T-cell (primary cell): ENCODE measurements around the gene NCAPD3. TPM values are rescaled to one million over a fixed set of nuclear protein-coding genes. Genes with fewer than 3 reads are reported as not detected.

ENCODE experiments used
- ATAC-seq, 4 experiments: fragments of 200-7000 bp in 3 of 4; fragments of 150-1000 bp in 1 of 4; cut with Tn5 transposase; replicated peaks in 1 of 4; 1 replicate in 3 of 4; 2 replicates in 1 of 4; pipeline ENCODE4 v1.10.0; 2021; ENCODE audit warnings: moderate library complexity in 3 of 4, mild to moderate bottlenecking in 2 of 4, moderate number of reproducible peaks in 1 of 4
- CTCF ChIA-PET, 2 donors: fragments of 300-600 bp; sonication (Branson Sonifier 250); formaldehyde crosslinking; loops; one replicate each; lab custom pipeline; 2022; ENCODE audit warnings: antibody characterized with exemption in 2 of 2; lab: Charles Lee
- POLR2A ChIA-PET, 2 donors: fragments of 300-600 bp; sonication (Branson Sonifier 250); formaldehyde crosslinking; loops; one replicate each; lab custom pipeline; 2022; ENCODE audit warnings: antibody characterized with exemption in 2 of 2; lab: Charles Lee
- DNase-seq, 35 experiments: peaks; one replicate each; pipeline versions ENCODE4 v3.0.0 to v3.0.0-alpha.2; 2013 to 2023
- H3K27ac ChIP-seq: one replicate; pipeline ENCODE4 v1.5.1; 2013; ENCODE audit warnings: low read length
- H3K27me3 ChIP-seq, 2 experiments: replicated peaks in 1 of 2; 1 replicate in 1 of 2; 2 replicates in 1 of 2; pipeline versions ENCODE4 v1.6.1 to v1.7.0; 2013; ENCODE audit warnings: low read length in 1 of 2, mixed read lengths in 1 of 2; ENCODE audit not compliant: control insufficient read depth in 2 of 2, insufficient read depth in 2 of 2; ENCODE audit errors: extremely low read depth in 1 of 2
- H3K36me3 ChIP-seq, 2 donors: 1 replicate in 1 of 2; 2 replicates in 1 of 2; pipeline versions ENCODE4 v1.6.1 to v1.7.0; 2013; ENCODE audit warnings: low read length in 1 of 2; ENCODE audit not compliant: control insufficient read depth in 2 of 2, insufficient read depth in 1 of 2; ENCODE audit errors: extremely low read depth in 1 of 2
- H3K4me1 ChIP-seq, 2 experiments: 1 replicate in 1 of 2; 2 replicates in 1 of 2; pipeline versions ENCODE4 v1.6.1 to v1.7.0; 2013; ENCODE audit warnings: low read length in 2 of 2, mixed read lengths in 1 of 2; ENCODE audit not compliant: insufficient read depth in 2 of 2, control insufficient read depth in 1 of 2; ENCODE audit errors: extremely low read depth in 1 of 2
- H3K4me3 ChIP-seq, 2 donors: 1 replicate in 1 of 2; 2 replicates in 1 of 2; pipeline versions ENCODE4 v1.5.1 to v1.7.0; 2013; ENCODE audit warnings: mild to moderate bottlenecking in 2 of 2, low read length in 1 of 2, moderate library complexity in 1 of 2; ENCODE audit not compliant: control insufficient read depth in 1 of 2; ENCODE audit errors: extremely low read depth in 1 of 2
- H3K9me3 ChIP-seq: 2 replicates; pipeline ENCODE4 v1.7.0; 2013
- H3K27ac Mint-ChIP-seq, 2 donors: one replicate each; pipeline ENCODE4 v1.8.0; 2020 to 2021; ENCODE audit warnings: mild to moderate bottlenecking in 2 of 2, mixed read lengths in 2 of 2
- H3K27me3 Mint-ChIP-seq, 2 donors: one replicate each; pipeline ENCODE4 v1.8.0; 2021 to 2022; ENCODE audit warnings: mixed read lengths in 2 of 2
- H3K36me3 Mint-ChIP-seq: one replicate; pipeline ENCODE4 v1.8.0; 2021; ENCODE audit warnings: mixed read lengths
- H3K4me1 Mint-ChIP-seq, 3 donors: one replicate each; pipeline ENCODE4 v1.8.0; 2020 to 2022; ENCODE audit warnings: mixed read lengths in 3 of 3, mild to moderate bottlenecking in 1 of 3
- H3K4me3 Mint-ChIP-seq, 3 donors: one replicate each; pipeline ENCODE4 v1.8.0; 2020 to 2022; ENCODE audit warnings: mild to moderate bottlenecking in 3 of 3, mixed read lengths in 3 of 3, moderate library complexity in 3 of 3
- H3K9me3 Mint-ChIP-seq, 3 donors: one replicate each; pipeline ENCODE4 v1.8.0; 2020 to 2022; ENCODE audit warnings: mixed read lengths in 3 of 3
- whole genome bisulfite sequencing: methylation state at CpG from one replicate; pipeline ENCODE4 v1.1.5; 2013; ENCODE audit warnings: missing lambda C conversion rate; ENCODE audit not compliant: insufficient coverage; 5-methylcytosine and 5-hydroxymethylcytosine counted together
- total RNA-seq, 35 experiments: library from RNA in 6 of 35; stranded (reverse) in 6 of 35; fragments of 120-200 nt in 1 of 35; gene quantifications; one replicate each; pipeline versions ENCODE4 v1.2.1 to v1.2.4 and lab custom pipeline; 2013 to 2026

Gene NCAPD3
- total RNA-seq, 5 donors from 2014 or later (not counting 1 experiment from before 2014, with no cell fraction given), result 33.7 to 41.9 (median 36.8) TPM

GRCh38 chr11:134224710-134225664 lies 1.2 kb upstream of the NCAPD3 start:
- Mint-ChIP-seq H3K27ac (peak overlapping the region; percentile 88 to 91), H3K9me3 (no peaks in the 10 kb centered on the region), H3K4me1 (peaks cover 67 to 80% (median 75%) of the 10 kb centered on the region in 3 donors), H3K36me3 (peaks cover 16% of the 10 kb centered on the region), H3K27me3 (peaks cover 0 to 1% of the 10 kb centered on the region in 2 donors), H3K4me3 (peak overlapping the region; percentile 92 to 97 (median 96))
- Histone ChIP-seq H3K27me3 (no peaks in the 10 kb centered on the region), H3K36me3 (no peaks in the 10 kb centered on the region), H3K4me1 (peaks cover 47 to 50% of the 10 kb centered on the region in 2 experiments), H3K27ac (peak overlapping the region; percentile 39), H3K4me3 (peak overlapping the region; percentile 70 to 85), H3K9me3 (no peaks in the 10 kb centered on the region)
- DNase-seq, result peak; percentile 19 to 61 (median 41)
- WGBS, result under 1% methylated on average over 92 of the region's 93 CpGs
- ATAC-seq, result peak; percentile 5 to 17 (median 13)
- ChIA-PET POLR2A (interaction anchor here (0.5 to 2.0 kb wide), 6 partner anchors 13 to 149 kb away, joined by 3 to 9 read pairs (median 4); partner anchors contain the start of gene ACAD8 (in 1 of the 2)), CTCF (interaction anchor here in 1 of 2 donors (0.7 to 1.6 kb wide), 7 partner anchors 16 to 175 kb away, joined by 3 to 13 read pairs (median 3); partner anchors contain the start of genes ACAD8 and THYN1)

- 5% methylated on average over 4 of the region's 5 CpGs for WGBS
- ChIA-PET CTCF (interaction anchor here (0.5 to 1.8 kb wide), 4 partner anchors 10 to 82 kb away, joined by 3 to 10 read pairs (median 4); partner anchors contain the start of genes ACAD8 (in 1 of the 2) and GLB1L3 (in 1 of the 2)), POLR2A (interaction anchor here in 1 of 2 donors (1.0 to 2.0 kb wide), 2 partner anchors 18 to 31 kb away, joined by 6 to 9 read pairs; partner anchors contain the start of gene ACAD8)
- Mint-ChIP-seq H3K4me3 (peak overlapping the region; percentile 94 to 97 (median 96)), H3K27me3 (peaks cover 0 to 1% of the 10 kb centered on the region in 2 donors), H3K4me1 (peaks cover 54 to 70% (median 66%) of the 10 kb centered on the region in 3 donors), H3K9me3 (no peaks in the 10 kb centered on the region), H3K36me3 (peaks cover 25% of the 10 kb centered on the region), H3K27ac (peak overlapping the region; percentile 77 to 83)
- ATAC-seq (no peak), DNase-seq (peak in 2 of 35 experiments; percentile 2 to 25)
- Histone ChIP-seq H3K27me3 (no peaks in the 10 kb centered on the region), H3K9me3 (no peaks in the 10 kb centered on the region), H3K36me3 (peaks cover 2 to 8% of the 10 kb centered on the region in 2 donors), H3K4me3 (peak overlapping the region; percentile 70 to 85), H3K4me1 (peaks cover 35 to 36% of the 10 kb centered on the region in 2 experiments), H3K27ac (no peak overlapping the region)
These were observed 646 bp downstream of the NCAPD3 start for GRCh38 chr11:134223121-134223520.

- no peaks in the 10 kb centered on the region for H3K27me3 Mint-ChIP-seq
- ATAC-seq, result no peak
- no CpG with 5 or more reads among the region's 3 CpGs for WGBS
- peaks cover 36% of the 10 kb centered on the region for H3K36me3 Mint-ChIP-seq
- H3K27ac Mint-ChIP-seq, result no peak overlapping the region
- no peak for DNase-seq
- no peak overlapping the region for H3K4me3 Mint-ChIP-seq
- H3K27ac ChIP-seq, result no peak overlapping the region
- no peaks in the 10 kb centered on the region for H3K27me3 ChIP-seq
- ChIA-PET CTCF (no interaction called here), POLR2A (no interaction called here)
- H3K4me3 ChIP-seq, result no peak overlapping the region
- H3K4me1 Mint-ChIP-seq, result peaks cover 24 to 37% (median 28%) of the 10 kb centered on the region in 3 donors
- H3K4me1 ChIP-seq, result no peaks in the 10 kb centered on the region
- H3K9me3 Mint-ChIP-seq, result no peaks in the 10 kb centered on the region
- peaks cover 2 to 24% of the 10 kb centered on the region in 2 donors for H3K36me3 ChIP-seq
- H3K9me3 ChIP-seq, result no peaks in the 10 kb centered on the region
These were observed 7.0 kb downstream of the NCAPD3 start for GRCh38 chr11:134216816-134217215.

DNA sequence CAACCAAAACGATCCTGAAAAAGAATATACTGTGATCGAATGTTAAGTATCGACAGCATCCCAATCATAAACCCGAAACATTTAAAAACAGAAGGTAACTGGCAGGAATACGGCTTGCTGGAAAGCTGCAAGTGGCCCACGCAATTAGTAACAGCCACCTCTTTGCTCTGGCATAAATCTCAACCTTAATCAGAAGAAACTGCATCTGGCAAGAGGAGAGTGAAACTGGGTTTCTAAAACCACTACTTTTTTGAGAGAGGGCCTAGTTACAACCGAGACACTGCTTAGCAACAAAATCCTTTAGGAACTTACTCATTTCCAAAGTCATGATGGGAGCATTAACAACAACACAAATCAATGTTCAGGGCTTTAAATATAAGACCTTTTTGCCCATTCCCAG lies 7.9 kb downstream of the NCAPD3 start:
- no peaks in the 10 kb centered on the region for H3K9me3 ChIP-seq
- peaks cover 2 to 27% of the 10 kb centered on the region in 2 donors for H3K36me3 ChIP-seq
- H3K4me1 ChIP-seq, result no peaks in the 10 kb centered on the region
- Mint-ChIP-seq H3K27me3 (no peaks in the 10 kb centered on the region), H3K36me3 (peaks cover 43% of the 10 kb centered on the region), H3K4me1 (peaks cover 26 to 34% (median 30%) of the 10 kb centered on the region in 3 donors), H3K9me3 (no peaks in the 10 kb centered on the region), H3K4me3 (no peak overlapping the region), H3K27ac (no peak overlapping the region)
- POLR2A ChIA-PET, result no interaction called here
- H3K27me3 ChIP-seq, result no peaks in the 10 kb centered on the region
- CTCF ChIA-PET, result no interaction called here
- WGBS, result 95% methylated on average over 4 of the region's 7 CpGs
- H3K4me3 ChIP-seq, result no peak overlapping the region
- ATAC-seq, result no peak
- DNase-seq, result no peak
- H3K27ac ChIP-seq, result no peak overlapping the region

- H3K27me3 Mint-ChIP-seq, result no peaks in the 10 kb centered on the region
- DNase-seq, result peak; percentile 39 to 72 (median 60)
- H3K9me3 Mint-ChIP-seq, result no peaks in the 10 kb centered on the region
- H3K4me1 ChIP-seq, result no peaks in the 10 kb centered on the region
- 88% methylated on average over 11 of the region's 16 CpGs for WGBS
- ATAC-seq, result peak in 2 of 4 experiments; percentile 50 to 59
- peaks cover 0 to 5% (median 4%) of the 10 kb centered on the region in 3 donors for H3K4me1 Mint-ChIP-seq
- ChIA-PET CTCF (interaction anchor here in 1 of 2 donors (0.6 to 1.4 kb wide), 6 partner anchors 13 to 329 kb away, joined by 3 to 4 read pairs (median 3); partner anchors contain the start of genes NCAPD3 and VPS26B), POLR2A (no interaction called here)
- no peak overlapping the region for H3K27ac ChIP-seq
- H3K4me3 Mint-ChIP-seq, result no peak overlapping the region
- no peaks in the 10 kb centered on the region for H3K9me3 ChIP-seq
- no peak overlapping the region for H3K27ac Mint-ChIP-seq
- H3K4me3 ChIP-seq, result no peak overlapping the region
- peaks cover 64% of the 10 kb centered on the region for H3K36me3 Mint-ChIP-seq
- H3K27me3 ChIP-seq, result no peaks in the 10 kb centered on the region
- peaks cover 2 to 50% of the 10 kb centered on the region in 2 donors for H3K36me3 ChIP-seq
These were observed 16.1 kb downstream of the NCAPD3 start for GRCh38 chr11:134207538-134208239.
